ENCODE measurements around the gene RNMT. TPM values are rescaled to one million over a fixed set of nuclear protein-coding genes. Genes with fewer than 3 reads are reported as not detected.

Gene RNMT
- polyA plus RNA-seq, 1 donor from 2014 or later = 29.8 TPM

- Histone ChIP-seq H3K79me2 (replicated peaks; ENCODE audit: insufficient read depth, low read length) (no peaks in the 10 kb centered on the region), H3K27ac (ENCODE audit: low read length) (no peak overlapping the region), H3K4me2 (ENCODE audit: low read length) (no peak overlapping the region), H2AFZ (ENCODE audit: low read depth, low read length) (no peak overlapping the region), H3K9me2 (ENCODE audit: insufficient read depth, low read length) (no peaks in the 10 kb centered on the region), H3K9me3 (ENCODE audit: low read length) (no peaks in the 10 kb centered on the region), H3K4me3 (ENCODE audit: low read length) (no peak overlapping the region), H4K20me1 (ENCODE audit: insufficient read depth) (no peaks in the 10 kb centered on the region), H3K36me3 (ENCODE audit: insufficient read depth, low read length) (no peaks in the 10 kb centered on the region), H3K27me3 (ENCODE audit: insufficient read depth, low read depth, low read length) (no peaks in the 10 kb centered on the region), H3K9ac (ENCODE audit: low read length) (no peak overlapping the region), H3F3A (ENCODE audit: insufficient read depth, low read length, poor library complexity, severe bottlenecking) (no peaks in the 10 kb centered on the region)
- no peak for TF ChIP-seq RAD21 (conservative IDR thresholded peaks at IDR 0.05)
- TF ChIP-seq CTCF (IDR thresholded peaks at IDR 0.05; ENCODE audit: poor library complexity, severe bottlenecking) = no peak
- no peak for TF ChIP-seq POLR2AphosphoS5 (IDR thresholded peaks at IDR 0.05)
- no peak for TF ChIP-seq REST (IDR thresholded peaks at IDR 0.05; ENCODE audit: borderline replicate concordance)
- TF ChIP-seq MXI1 (conservative IDR thresholded peaks at IDR 0.05; ENCODE audit: poor library complexity, severe bottlenecking) = no peak
- TF ChIP-seq SMC3 (conservative IDR thresholded peaks at IDR 0.05; ENCODE audit: poor library complexity) = no peak
- no peak for TF ChIP-seq EP300 (conservative IDR thresholded peaks at IDR 0.05; ENCODE audit: poor library complexity, severe bottlenecking)
- TF ChIP-seq EZH2 (IDR thresholded peaks at IDR 0.05; ENCODE audit: borderline replicate concordance, insufficient read depth, low read length, poor library complexity, severe bottlenecking) = no peak
- TF ChIP-seq TAF1 (IDR thresholded peaks at IDR 0.05; ENCODE audit: low read depth) = no peak
Observed at GRCh38 chr18:13791181-13791580, 64.7 kb downstream of the RNMT start.

GRCh38 chr18:13793819-13794218, 67.3 kb downstream of the RNMT start:
- H3K9ac ChIP-seq (ENCODE audit: low read length) = no peak overlapping the region
- no peaks in the 10 kb centered on the region for H4K20me1 ChIP-seq (ENCODE audit: insufficient read depth)
- H3K9me3 ChIP-seq (ENCODE audit: low read length) = no peaks in the 10 kb centered on the region
- no peaks in the 10 kb centered on the region for H3K36me3 ChIP-seq (ENCODE audit: insufficient read depth, low read length)
- no peak overlapping the region for H3K4me2 ChIP-seq (ENCODE audit: low read length)
- H3F3A ChIP-seq (ENCODE audit: insufficient read depth, low read length, poor library complexity, severe bottlenecking) = no peaks in the 10 kb centered on the region
- no peaks in the 10 kb centered on the region for H3K27me3 ChIP-seq (ENCODE audit: insufficient read depth, low read depth, low read length)
- TF ChIP-seq MXI1 (conservative IDR thresholded peaks at IDR 0.05; ENCODE audit: poor library complexity, severe bottlenecking) (no peak), TAF1 (IDR thresholded peaks at IDR 0.05; ENCODE audit: low read depth) (no peak), EP300 (conservative IDR thresholded peaks at IDR 0.05; ENCODE audit: poor library complexity, severe bottlenecking) (no peak), REST (IDR thresholded peaks at IDR 0.05; ENCODE audit: borderline replicate concordance) (no peak), CTCF (IDR thresholded peaks at IDR 0.05; ENCODE audit: poor library complexity, severe bottlenecking) (no peak), POLR2AphosphoS5 (IDR thresholded peaks at IDR 0.05) (no peak), SMC3 (conservative IDR thresholded peaks at IDR 0.05; ENCODE audit: poor library complexity) (no peak), RAD21 (conservative IDR thresholded peaks at IDR 0.05) (no peak), EZH2 (IDR thresholded peaks at IDR 0.05; ENCODE audit: borderline replicate concordance, insufficient read depth, low read length, poor library complexity, severe bottlenecking) (no peak)
- no peak overlapping the region for H2AFZ ChIP-seq (ENCODE audit: low read depth, low read length)
- H3K27ac ChIP-seq (ENCODE audit: low read length) = no peak overlapping the region
- no peak overlapping the region for H3K4me3 ChIP-seq (ENCODE audit: low read length)
- no peaks in the 10 kb centered on the region for H3K79me2 ChIP-seq (replicated peaks; ENCODE audit: insufficient read depth, low read length)
- no peaks in the 10 kb centered on the region for H3K9me2 ChIP-seq (ENCODE audit: insufficient read depth, low read length)
